GM12864 (cell line): ENCODE measurements around the gene SHROOM3.
"Not testable (repeated sequence)": the region's sequence is repeated elsewhere in the genome, so short reads cannot be mapped to it uniquely, and the experiment has no call there.

Experiments
- DNase-seq: peaks from one replicate; pipeline ENCODE4 v3.0.0-alpha.2; 2011; ENCODE audit warnings: low read depth
- H3K4me3 ChIP-seq: 2 replicates; pipeline ENCODE4 v1.5.1; 2011; ENCODE audit warnings: mild to moderate bottlenecking, low read depth, low read length, control low read depth
- CTCF ChIP-seq: IDR thresholded peaks from 2 replicates; pipeline ENCODE4 v1.5.1; 2011; ENCODE audit warnings: low read depth, mild to moderate bottlenecking, moderate library complexity, low read length, control low read depth, inconsistent platforms; ENCODE audit errors: missing control alignments

SHROOM3 gene

GRCh38 chr4:76407440-76408119 lies 27.4 kb upstream of the SHROOM3 start:
- H3K4me3 ChIP-seq: no peak overlapping the region
- DNase-seq: no peak
- TF ChIP-seq CTCF: no peak

- no peak overlapping the region for H3K4me3 ChIP-seq
- DNase-seq: no peak
- TF ChIP-seq CTCF: no peak
Measured at GRCh38 chr4:76410636-76411035, 24.4 kb upstream of the SHROOM3 start.

- DNase-seq: no peak
- no peak overlapping the region for H3K4me3 ChIP-seq
- TF ChIP-seq CTCF: no peak
Measured at GRCh38 chr4:76420188-76420761, 14.8 kb upstream of the SHROOM3 start.

GRCh38 chr4:76420762-76421581 lies 14.1 kb upstream of the SHROOM3 start, which contains the start of gene CCDC158:
CCDC158 (minus strand) TSS chr4:76421141; CDS start chr4:76403207, 17,934 bp downstream.
- no peak within 1 kb of the TSS for H3K4me3 ChIP-seq
- no peak for TF ChIP-seq CTCF
- no peak for DNase-seq

- H3K4me3 ChIP-seq, DNase-seq: not testable (repeated sequence)
Measured at GRCh38 chr4:76423159-76423558, 11.9 kb upstream of the SHROOM3 start.

GRCh38 chr4:76426272-76426671 lies 8.8 kb upstream of the SHROOM3 start:
- H3K4me3 ChIP-seq: no peak overlapping the region
- TF ChIP-seq CTCF: no peak
- no peak for DNase-seq

- no peak for DNase-seq
- H3K4me3 ChIP-seq: no peak overlapping the region
Measured at GRCh38 chr4:76429636-76430035, 5.4 kb upstream of the SHROOM3 start.

More at GRCh38 chr4:76429636-76430035, 5.4 kb upstream of the SHROOM3 start:
- no peak for TF ChIP-seq CTCF
